ENCODE results near the gene GRK2.

GRCh38 chr11:67274768-67275605, 8.7 kb downstream of the GRK2 start:
- TF ChIP-seq CTCF (IDR thresholded peaks at IDR 0.05): no peak
- no peak for TF ChIP-seq POLR2A (IDR thresholded peaks at IDR 0.05)

Measured in testis (tissue), 2 donors.